Lower lobe of right lung (tissue), 2 donors: ENCODE data around the gene UBE2I. TPM values are rescaled to one million over a fixed set of nuclear protein-coding genes. Genes with fewer than 3 reads are reported as not detected.
"Not testable (repeated sequence)": the region's sequence is repeated elsewhere in the genome, so short reads cannot be mapped to it uniquely, and the experiment has no call there.

Source experiments
- ATAC-seq, 2 donors: fragments of 200-7000 bp; cut with Tn5 transposase; one replicate each; pipeline ENCODE4 v1.9.1; 2020 to 2022; ENCODE audit warnings: mild to moderate bottlenecking in 2 of 2, moderate library complexity in 2 of 2
- DNase-seq: peaks from one replicate; pipeline ENCODE4 v3.0.0-alpha.2; 2020
- H3K27ac ChIP-seq: fragments of 200-600 bp; one replicate; pipeline ENCODE4 v1.8.0; 2022
- H3K27me3 ChIP-seq: fragments of 200-600 bp; one replicate; pipeline ENCODE4 v1.8.0; 2022; ENCODE audit warnings: low read depth
- H3K36me3 ChIP-seq: fragments of 200-600 bp; one replicate; pipeline ENCODE4 v1.8.0; 2022; ENCODE audit warnings: mild to moderate bottlenecking
- H3K4me1 ChIP-seq: fragments of 200-600 bp; one replicate; pipeline ENCODE4 v1.8.0; 2022
- H3K4me3 ChIP-seq: fragments of 200-600 bp; one replicate; pipeline ENCODE4 v1.8.0; 2022; ENCODE audit warnings: mild to moderate bottlenecking
- H3K9me3 ChIP-seq: fragments of 200-600 bp; one replicate; pipeline ENCODE4 v1.8.0; 2022
- intact Hi-C: fragments of 100-400 bp; cut with DNase I; formaldehyde crosslinking; loops from one replicate; pipeline ENCODE4 v1.11.0; 2022
- total RNA-seq: library from RNA; stranded (reverse); fragmentation: NEBNext Ultra II Directional; extraction: Animal tissue kit (Norgen Biotek cat#: 25700); gene quantifications from one replicate; pipeline ENCODE4 v1.2.1, GENCODE V29; 2021
- TF ChIP-seq, protein P1 (sequence below): fragments of 200-600 bp; IDR thresholded peaks from one replicate; pipeline ENCODE4 v1.8.0; 2022; ENCODE audit warnings: antibody characterized with exemption, mild to moderate bottlenecking
- donor health status: DM: no; HTN: yes; CAD: no; lungs with severe emphysema.

UBE2I gene
- total RNA-seq, 1 donor from 2014 or later = 93.4 TPM

DNA sequence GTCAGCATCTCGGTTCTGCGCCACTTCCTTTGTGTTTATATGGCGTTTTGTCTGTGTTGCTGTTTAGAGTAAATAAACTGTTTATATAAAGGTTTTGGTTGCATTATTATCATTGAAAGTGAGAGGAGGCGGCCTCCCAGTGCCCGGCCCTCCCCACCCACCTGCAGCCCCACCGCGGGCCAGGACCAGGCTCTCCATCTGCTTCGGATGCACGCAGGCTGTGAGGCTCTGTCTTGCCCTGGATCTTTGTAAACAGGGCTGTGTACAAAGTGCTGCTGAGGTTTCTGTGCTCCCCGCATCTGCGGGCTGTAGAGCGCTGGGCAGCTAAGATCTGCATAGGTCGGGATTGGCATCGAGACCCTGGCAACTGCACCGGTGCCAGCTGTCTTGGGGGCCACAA is 15.8 kb downstream of the UBE2I start:
- no peaks in the 10 kb centered on the region for H3K4me1 ChIP-seq
- intact Hi-C loops = no loop called here
- TF ChIP-seq, protein P1, sequence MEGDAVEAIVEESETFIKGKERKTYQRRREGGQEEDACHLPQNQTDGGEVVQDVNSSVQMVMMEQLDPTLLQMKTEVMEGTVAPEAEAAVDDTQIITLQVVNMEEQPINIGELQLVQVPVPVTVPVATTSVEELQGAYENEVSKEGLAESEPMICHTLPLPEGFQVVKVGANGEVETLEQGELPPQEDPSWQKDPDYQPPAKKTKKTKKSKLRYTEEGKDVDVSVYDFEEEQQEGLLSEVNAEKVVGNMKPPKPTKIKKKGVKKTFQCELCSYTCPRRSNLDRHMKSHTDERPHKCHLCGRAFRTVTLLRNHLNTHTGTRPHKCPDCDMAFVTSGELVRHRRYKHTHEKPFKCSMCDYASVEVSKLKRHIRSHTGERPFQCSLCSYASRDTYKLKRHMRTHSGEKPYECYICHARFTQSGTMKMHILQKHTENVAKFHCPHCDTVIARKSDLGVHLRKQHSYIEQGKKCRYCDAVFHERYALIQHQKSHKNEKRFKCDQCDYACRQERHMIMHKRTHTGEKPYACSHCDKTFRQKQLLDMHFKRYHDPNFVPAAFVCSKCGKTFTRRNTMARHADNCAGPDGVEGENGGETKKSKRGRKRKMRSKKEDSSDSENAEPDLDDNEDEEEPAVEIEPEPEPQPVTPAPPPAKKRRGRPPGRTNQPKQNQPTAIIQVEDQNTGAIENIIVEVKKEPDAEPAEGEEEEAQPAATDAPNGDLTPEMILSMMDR = no peak
- H3K4me3 ChIP-seq = no peak overlapping the region
- H3K36me3 ChIP-seq = peaks cover 58% of the 10 kb centered on the region
- no peak overlapping the region for H3K27ac ChIP-seq
- ATAC-seq = no peak
- no peak for DNase-seq
- no peaks in the 10 kb centered on the region for H3K9me3 ChIP-seq
- no peaks in the 10 kb centered on the region for H3K27me3 ChIP-seq

DNA sequence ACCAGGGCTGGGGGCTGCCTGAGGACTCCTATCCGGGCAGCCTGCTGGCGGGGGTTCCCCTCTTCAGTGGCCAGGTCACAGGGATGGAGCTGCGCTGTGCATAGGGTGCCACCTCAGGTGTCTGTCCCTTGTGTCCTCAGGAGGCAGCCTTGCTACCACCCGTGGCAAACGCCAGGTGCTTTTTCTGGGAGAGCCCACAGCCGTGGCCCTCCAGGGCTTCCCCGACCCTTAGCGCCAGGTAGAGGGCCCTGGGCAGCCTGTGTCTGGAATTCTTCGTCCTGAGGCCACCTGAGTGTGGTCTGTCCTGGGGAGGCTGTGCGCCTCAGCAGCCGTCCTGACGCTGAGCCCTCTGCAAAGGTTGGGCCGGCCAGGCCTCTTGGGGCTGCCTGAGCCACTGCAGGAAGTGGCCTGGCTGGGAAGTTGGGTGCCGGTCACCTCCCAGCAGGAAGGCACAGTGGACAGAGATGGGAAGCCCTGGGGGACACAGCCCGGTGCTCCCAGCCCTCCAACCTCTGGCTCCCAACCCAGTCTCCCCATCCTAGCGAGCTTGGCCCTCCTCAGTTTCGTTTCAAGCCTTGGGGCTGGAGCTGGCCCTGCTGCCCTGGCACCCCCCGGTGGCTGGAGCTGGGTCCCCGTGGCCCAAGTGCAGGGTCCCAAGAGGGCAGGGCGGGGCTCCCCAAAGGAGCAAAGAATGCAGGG is 16.4 kb downstream of the UBE2I start:
- ATAC-seq = peak; percentile 9
- peaks cover 53% of the 10 kb centered on the region for H3K36me3 ChIP-seq

DNA sequence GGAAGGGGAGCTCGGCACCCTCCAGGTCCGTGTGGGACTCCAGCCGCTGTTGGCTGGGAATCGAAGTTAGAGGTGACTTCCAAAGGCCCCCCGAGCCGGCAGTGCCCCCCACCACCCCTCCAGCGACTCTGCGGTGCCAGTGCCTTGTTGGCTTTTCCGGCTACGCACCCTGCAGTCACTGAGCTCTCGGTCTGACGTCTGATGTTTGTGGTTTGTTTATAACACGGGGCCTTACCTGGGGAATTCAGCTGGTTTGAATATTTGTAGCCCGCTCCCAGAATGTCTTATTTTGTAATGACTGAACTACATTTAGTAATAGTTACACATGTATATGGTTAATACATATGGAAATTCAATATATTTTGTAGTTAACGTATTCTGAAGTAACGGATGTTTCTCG is 17.0 kb downstream of the UBE2I start:
- peaks cover 3% of the 10 kb centered on the region for H3K4me1 ChIP-seq
- intact Hi-C loops = no loop called here
- no peaks in the 10 kb centered on the region for H3K9me3 ChIP-seq
- H3K27ac ChIP-seq = no peak overlapping the region
- no peaks in the 10 kb centered on the region for H3K27me3 ChIP-seq
- H3K36me3 ChIP-seq = peaks cover 47% of the 10 kb centered on the region
- DNase-seq (no peak), ATAC-seq (no peak)
- H3K4me3 ChIP-seq = no peak overlapping the region
- TF ChIP-seq, protein P1 = no peak

More for the DNA sequence above, 16.4 kb downstream of the UBE2I start:
- no peak for DNase-seq
- Histone ChIP-seq H3K4me3 (no peak overlapping the region), H3K27ac (no peak overlapping the region), H3K4me1 (no peaks in the 10 kb centered on the region), H3K9me3 (no peaks in the 10 kb centered on the region), H3K27me3 (no peaks in the 10 kb centered on the region)
- TF ChIP-seq, protein P1 = no peak
- intact Hi-C loops = no loop called here

DNA sequence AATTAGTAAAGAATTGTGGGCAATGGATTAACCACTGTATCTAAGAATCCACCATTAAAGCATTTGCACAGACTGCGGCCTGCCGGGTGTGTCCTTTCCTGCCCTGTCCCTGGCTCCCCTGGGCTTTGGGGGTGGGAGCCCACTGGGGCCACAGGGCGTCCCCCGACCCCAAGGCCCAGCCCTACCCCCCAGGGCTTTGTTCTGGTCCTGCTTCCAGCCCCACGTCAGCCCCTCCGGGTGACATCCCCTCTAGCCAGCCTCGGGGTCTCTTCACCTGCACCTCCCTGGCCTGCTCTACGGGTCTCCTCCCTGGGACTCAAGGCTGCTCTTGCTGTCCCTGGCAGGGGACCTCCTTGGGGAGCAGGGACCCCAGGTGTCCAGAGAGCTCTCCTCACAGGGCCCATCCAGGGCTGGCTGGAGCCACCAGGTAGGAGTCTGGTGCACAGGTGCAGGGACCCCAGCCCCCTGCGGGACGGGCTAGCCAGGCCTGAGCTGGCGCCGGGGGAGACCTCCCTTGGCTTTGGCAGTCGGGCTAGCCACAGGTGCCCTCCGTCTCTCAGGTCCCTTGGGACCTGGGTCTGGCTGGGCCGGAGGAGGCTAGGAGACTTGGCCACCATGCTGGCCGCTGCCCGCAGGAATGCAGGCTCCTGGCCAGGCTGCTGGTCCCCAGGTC is 17.6 kb downstream of the UBE2I start:
- no peak for ATAC-seq
- intact Hi-C loops = no loop called here
- H3K36me3 ChIP-seq = peaks cover 40% of the 10 kb centered on the region

DNA sequence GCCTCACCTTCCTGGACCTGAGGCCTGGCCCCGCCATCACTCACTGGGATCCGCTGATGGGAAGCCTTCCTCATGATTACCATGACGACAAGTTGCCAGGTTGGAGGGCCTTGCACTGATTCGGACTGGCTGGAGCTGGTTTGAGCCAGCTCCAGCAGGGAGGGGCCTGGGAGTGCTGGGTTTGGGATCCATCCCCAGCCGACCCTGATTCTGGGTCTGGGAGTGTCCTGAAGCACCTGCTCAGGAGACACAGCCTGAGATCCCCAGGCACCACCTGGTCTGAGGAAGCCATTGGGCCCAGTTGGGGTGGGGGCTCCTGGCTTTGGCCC is 18.1 kb downstream of the UBE2I start:
- no peak overlapping the region for H3K27ac ChIP-seq
- H3K4me1 ChIP-seq = peaks cover 15% of the 10 kb centered on the region
- no peak overlapping the region for H3K4me3 ChIP-seq
- H3K36me3 ChIP-seq = peaks cover 35% of the 10 kb centered on the region
- intact Hi-C loops = no loop called here
- peaks cover 3% of the 10 kb centered on the region for H3K27me3 ChIP-seq
- H3K9me3 ChIP-seq = no peaks in the 10 kb centered on the region
- DNase-seq (no peak), ATAC-seq (no peak)
- TF ChIP-seq, protein P1 = no peak

More for the DNA sequence above, 17.6 kb downstream of the UBE2I start:
- H3K4me3 ChIP-seq = no peak overlapping the region
- H3K27ac ChIP-seq = no peak overlapping the region
- H3K27me3 ChIP-seq = no peaks in the 10 kb centered on the region
- TF ChIP-seq, protein P1 = no peak
- no peak for DNase-seq
- H3K9me3 ChIP-seq = no peaks in the 10 kb centered on the region
- peaks cover 10% of the 10 kb centered on the region for H3K4me1 ChIP-seq

DNA sequence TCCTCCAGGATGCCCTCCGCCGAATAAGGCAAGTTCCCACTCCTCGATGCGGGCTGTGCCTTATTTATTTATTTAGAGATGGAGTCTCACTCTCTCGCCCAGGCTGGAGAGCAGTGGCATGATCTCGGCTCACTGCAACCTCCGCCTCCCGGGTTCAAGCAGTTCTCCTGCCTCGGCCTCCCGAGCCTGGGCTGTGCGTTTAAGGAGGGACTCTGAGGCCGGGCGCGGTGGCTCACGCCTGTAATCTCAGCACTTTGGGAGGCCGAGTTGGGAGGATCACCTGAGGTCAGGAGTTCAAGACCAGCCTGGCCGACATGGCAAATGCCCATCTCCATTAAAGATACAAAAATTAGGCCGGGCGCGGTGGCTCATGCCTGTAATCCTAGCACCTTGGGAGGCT is 18.7 kb downstream of the UBE2I start:
- DNase-seq, H3K9me3 ChIP-seq, H3K27ac ChIP-seq, ATAC-seq, intact Hi-C loops, H3K4me3 ChIP-seq, H3K27me3 ChIP-seq: not testable (repeated sequence)
- Histone ChIP-seq H3K36me3 (peaks cover 31% of the 10 kb centered on the region), H3K4me1 (peaks cover 20% of the 10 kb centered on the region)

DNA sequence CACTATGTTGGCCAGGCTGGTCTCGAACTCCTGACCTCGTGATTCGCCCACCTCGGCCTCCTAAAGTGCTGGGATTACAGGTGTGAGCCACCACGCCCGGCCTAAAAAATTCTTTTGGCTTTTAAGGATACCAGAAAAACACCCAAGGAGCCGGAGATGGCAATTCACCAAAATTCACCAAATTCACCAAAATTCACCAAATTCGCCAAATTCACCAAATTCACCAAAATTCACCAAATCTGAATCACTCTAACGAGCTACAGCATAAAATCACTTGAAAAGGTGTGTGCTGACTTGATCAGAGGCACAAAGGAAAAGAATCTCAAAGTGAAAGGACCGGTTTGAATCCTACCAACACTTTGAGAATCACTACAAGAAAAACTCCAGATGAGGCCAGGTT is 19.5 kb downstream of the UBE2I start:
- intact Hi-C loops, H3K9me3 ChIP-seq, H3K27ac ChIP-seq, DNase-seq, H3K4me3 ChIP-seq, ATAC-seq: not testable (repeated sequence)
- Histone ChIP-seq H3K36me3 (peaks cover 23% of the 10 kb centered on the region), H3K4me1 (peaks cover 26% of the 10 kb centered on the region), H3K27me3 (peaks cover 17% of the 10 kb centered on the region)
